Gastroesophageal sphincter (tissue), 4 donors: Measurements from ENCODE around the gene SPOCD1. TPM values are rescaled to one million over a fixed set of nuclear protein-coding genes. Genes with fewer than 3 reads are reported as not detected.
A peak's percentile ranks its signal among the peaks of the same experiment; 100 is the strongest.

Experiments
- ATAC-seq: fragments of 150-250 bp; one replicate; pipeline ENCODE4 v1.9.1; 2016; ENCODE audit warnings: mild to moderate bottlenecking, moderate library complexity
- H3K27ac ChIP-seq, 4 donors: fragments of 200-600 bp; sonication (generic) in 3 of 4; 1 replicate in 3 of 4; 2 replicates in 1 of 4; pipeline ENCODE4 v1.5.1; 2016 to 2019
- H3K27me3 ChIP-seq: fragments of 200-600 bp; sonication (generic); one replicate; pipeline ENCODE4 v1.5.1; 2019
- H3K36me3 ChIP-seq, 2 donors: fragments of 200-600 bp; sonication (generic); one replicate each; pipeline ENCODE4 v1.5.1; 2019; ENCODE audit warnings: control low read depth in 1 of 2
- H3K4me1 ChIP-seq, 3 donors: fragments of 200-600 bp; sonication (generic); 1 replicate in 2 of 3; 2 replicates in 1 of 3; pipeline ENCODE4 v1.5.1; 2016 to 2019; ENCODE audit warnings: control low read depth in 2 of 3
- H3K4me3 ChIP-seq, 2 donors: fragments of 200-600 bp; sonication (generic); one replicate each; pipeline ENCODE4 v1.5.1; 2019; ENCODE audit warnings: mild to moderate bottlenecking in 1 of 2, moderate library complexity in 1 of 2
- H3K9me3 ChIP-seq, 3 donors: fragments of 200-600 bp; sonication (generic); one replicate each; pipeline ENCODE4 v1.5.1; 2017 to 2019; ENCODE audit warnings: control low read depth in 2 of 3
- CTCF ChIP-seq, 4 experiments: fragments of 200-600 bp in 2 of 4; fragments of 450-650 bp in 2 of 4; sonication (generic) in 1 of 4; IDR thresholded peaks; one replicate each; pipeline ENCODE4 v1.5.1; 2017 to 2019; ENCODE audit warnings: antibody characterized with exemption in 4 of 4, mild to moderate bottlenecking in 2 of 4, moderate library complexity in 2 of 4
- EP300 ChIP-seq: sonication (generic); formaldehyde crosslinking; IDR thresholded peaks from one replicate; pipeline ENCODE4 v1.6.1; 2017; ENCODE audit warnings: antibody characterized with exemption, mild to moderate bottlenecking
- POLR2A ChIP-seq, 2 donors: fragments of 450-650 bp; IDR thresholded peaks; one replicate each; pipeline ENCODE4 v1.6.1; 2017; ENCODE audit warnings: antibody characterized with exemption in 2 of 2, mild to moderate bottlenecking in 2 of 2, moderate library complexity in 1 of 2
- POLR2AphosphoS5 ChIP-seq: sonication (generic); formaldehyde crosslinking; IDR thresholded peaks from one replicate; pipeline ENCODE4 v1.6.1; 2017; ENCODE audit warnings: antibody characterized with exemption
- WGBS, 2 donors: methylation state at CpG; one replicate each; pipeline ENCODE4 v1.1.5; 2018; ENCODE audit warnings: low coverage in 1 of 2; 5-methylcytosine and 5-hydroxymethylcytosine counted together
- total RNA-seq, 4 donors: library from RNA; depleted of rRNA; stranded (reverse); fragments of >200 nt; gene quantifications; one replicate each; pipeline ENCODE4 v1.1.0, GENCODE V29; 2016

SPOCD1 gene
- total RNA-seq, 4 donors from 2014 or later, result 0.27 to 1.6 (median 1.3) TPM; not detected in 1

- peaks cover 3% of the 10 kb centered on the region for H3K27me3 ChIP-seq
- H3K4me3 ChIP-seq, result no peak overlapping the region
- TF ChIP-seq EP300, result no peak
- no peak for TF ChIP-seq POLR2A (IDR thresholded peaks at IDR 0.05)
- TF ChIP-seq POLR2AphosphoS5, result no peak
- no peak for TF ChIP-seq CTCF (IDR thresholded peaks at IDR 0.05)
- ATAC-seq, result no peak
- no peaks in the 10 kb centered on the region for H3K9me3 ChIP-seq
- no peaks in the 10 kb centered on the region for H3K36me3 ChIP-seq
- peaks cover 0 to 33% (median 10%) of the 10 kb centered on the region in 3 donors for H3K4me1 ChIP-seq
- H3K27ac ChIP-seq, result no peak overlapping the region
- WGBS, 2 donors, result 100% methylated on average over 1 of the region's 3 CpGs; no CpG with 5 or more reads in 1 of the 2 donors
Observed at GRCh38 chr1:31783846-31784245, 32.0 kb downstream of the SPOCD1 start.

- Histone ChIP-seq H3K9me3 (no peaks in the 10 kb centered on the region), H3K27me3 (peaks cover 15% of the 10 kb centered on the region), H3K4me3 (no peak overlapping the region), H3K36me3 (no peaks in the 10 kb centered on the region), H3K4me1 (peaks cover 0 to 22% (median 10%) of the 10 kb centered on the region in 3 donors), H3K27ac (no peak overlapping the region)
- no peak for TF ChIP-seq POLR2A (IDR thresholded peaks at IDR 0.05)
- no peak for TF ChIP-seq CTCF (IDR thresholded peaks at IDR 0.05)
- no peak for TF ChIP-seq POLR2AphosphoS5
- TF ChIP-seq EP300, result no peak
- WGBS, 2 donors, result 44 to 49% methylated on average over 7 to 8 of the region's 12 CpGs
- peak; percentile 33 for ATAC-seq
Observed at GRCh38 chr1:31782421-31783410, 33.1 kb downstream of the SPOCD1 start.

- no peak for ATAC-seq
- 60% methylated on average over 1 of the region's 18 CpGs; no CpG with 5 or more reads in 1 of the 2 donors for WGBS, 2 donors
Observed at GRCh38 chr1:31781756-31782371, 34.0 kb downstream of the SPOCD1 start.

GRCh38 chr1:31781138-31781755 is 34.6 kb downstream of the SPOCD1 start:
- no peak for ATAC-seq

More at GRCh38 chr1:31781756-31782371, 34.0 kb downstream of the SPOCD1 start:
- Histone ChIP-seq H3K27me3 (peaks cover 23% of the 10 kb centered on the region), H3K4me3 (no peak overlapping the region), H3K9me3 (no peaks in the 10 kb centered on the region), H3K27ac (no peak overlapping the region), H3K36me3 (no peaks in the 10 kb centered on the region), H3K4me1 (peaks cover 0 to 20% (median 10%) of the 10 kb centered on the region in 3 donors)
- TF ChIP-seq POLR2AphosphoS5, result no peak
- TF ChIP-seq POLR2A (IDR thresholded peaks at IDR 0.05), result no peak
- no peak for TF ChIP-seq EP300
- TF ChIP-seq CTCF (IDR thresholded peaks at IDR 0.05), result no peak

More at GRCh38 chr1:31781138-31781755, 34.6 kb downstream of the SPOCD1 start:
- Histone ChIP-seq H3K4me1 (peaks cover 0 to 20% (median 10%) of the 10 kb centered on the region in 3 donors), H3K4me3 (no peak overlapping the region), H3K27me3 (peaks cover 29% of the 10 kb centered on the region), H3K9me3 (no peaks in the 10 kb centered on the region), H3K27ac (no peak overlapping the region), H3K36me3 (no peaks in the 10 kb centered on the region)
- 20 to 66% methylated on average over 2 to 4 of the region's 7 CpGs for WGBS, 2 donors
- TF ChIP-seq POLR2A (IDR thresholded peaks at IDR 0.05) (no peak), EP300 (no peak), CTCF (IDR thresholded peaks at IDR 0.05) (no peak), POLR2AphosphoS5 (no peak)
